ENCODE data around the gene C22orf23.

DNA sequence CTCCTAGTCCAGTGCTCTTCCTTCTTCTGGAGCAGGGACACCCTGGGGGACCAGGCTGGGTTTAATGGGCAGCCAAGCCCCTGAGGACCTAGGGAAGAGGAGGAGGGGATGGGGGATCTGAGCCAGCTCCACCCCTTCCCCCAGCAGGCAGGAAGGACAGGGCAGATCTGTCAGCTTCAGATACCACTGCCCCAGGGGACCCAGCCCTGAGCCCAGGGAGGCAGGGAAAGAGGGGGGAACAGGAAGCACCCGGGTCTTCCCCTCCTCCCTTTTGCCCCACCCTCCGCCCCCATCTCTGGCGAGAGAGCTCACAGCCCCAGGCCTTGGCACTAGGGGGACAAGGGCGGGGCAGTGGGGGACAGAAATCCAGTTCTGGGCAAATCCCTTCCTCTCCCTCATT is 42.7 kb upstream of the C22orf23 start:
- no peak for TF ChIP-seq POLR2A (IDR thresholded peaks at IDR 0.05)
- TF ChIP-seq CTCF (IDR thresholded peaks at IDR 0.05): no peak

Data from body of pancreas (tissue), 4 donors.